ENCODE data around the gene PTPRD.

- TF ChIP-seq, protein P1, sequence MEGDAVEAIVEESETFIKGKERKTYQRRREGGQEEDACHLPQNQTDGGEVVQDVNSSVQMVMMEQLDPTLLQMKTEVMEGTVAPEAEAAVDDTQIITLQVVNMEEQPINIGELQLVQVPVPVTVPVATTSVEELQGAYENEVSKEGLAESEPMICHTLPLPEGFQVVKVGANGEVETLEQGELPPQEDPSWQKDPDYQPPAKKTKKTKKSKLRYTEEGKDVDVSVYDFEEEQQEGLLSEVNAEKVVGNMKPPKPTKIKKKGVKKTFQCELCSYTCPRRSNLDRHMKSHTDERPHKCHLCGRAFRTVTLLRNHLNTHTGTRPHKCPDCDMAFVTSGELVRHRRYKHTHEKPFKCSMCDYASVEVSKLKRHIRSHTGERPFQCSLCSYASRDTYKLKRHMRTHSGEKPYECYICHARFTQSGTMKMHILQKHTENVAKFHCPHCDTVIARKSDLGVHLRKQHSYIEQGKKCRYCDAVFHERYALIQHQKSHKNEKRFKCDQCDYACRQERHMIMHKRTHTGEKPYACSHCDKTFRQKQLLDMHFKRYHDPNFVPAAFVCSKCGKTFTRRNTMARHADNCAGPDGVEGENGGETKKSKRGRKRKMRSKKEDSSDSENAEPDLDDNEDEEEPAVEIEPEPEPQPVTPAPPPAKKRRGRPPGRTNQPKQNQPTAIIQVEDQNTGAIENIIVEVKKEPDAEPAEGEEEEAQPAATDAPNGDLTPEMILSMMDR (IDR thresholded peaks at IDR 0.05 in 8 of 11, conservative IDR thresholded peaks at IDR 0.05 in 3 of 11) = no peak
- no peak for TF ChIP-seq POLR2AphosphoS5 (IDR thresholded peaks at IDR 0.05)
These were observed 1786.5 kb downstream of the PTPRD start for GRCh38 chr9:8826281-8826680.
